Neural cell (in vitro differentiated cells): ENCODE data around the gene TMEM171. TPM values are rescaled to one million over a fixed set of nuclear protein-coding genes. Genes with fewer than 3 reads are reported as not detected.

ENCODE experiments used
- H2AFZ ChIP-seq: fragments of 200-600, 300-800 bp; sonication (generic), shearing (Covaris generic); 2 replicates; pipeline ENCODE4 v1.6.0; 2014; ENCODE audit warnings: low read depth, mild to moderate bottlenecking, antibody characterized with exemption, low read length, moderate library complexity
- H3F3A ChIP-seq: fragments of 200-600 bp; shearing (Covaris generic); 2 replicates; pipeline ENCODE4 v1.6.1; 2016; ENCODE audit warnings: mild to moderate bottlenecking, moderate library complexity, mixed read lengths, antibody characterized with exemption, low read length; ENCODE audit not compliant: insufficient read depth, poor library complexity, severe bottlenecking
- H3K27ac ChIP-seq: fragments of 200-600, 300-800 bp; sonication (generic), shearing (Covaris generic); 2 replicates; pipeline ENCODE4 v1.5.1; 2014; ENCODE audit warnings: mild to moderate bottlenecking, low read length, moderate library complexity
- H3K27me3 ChIP-seq: fragments of 300-800, 200-600 bp; sonication (generic), shearing (Covaris generic); 2 replicates; pipeline ENCODE4 v1.6.0; 2014; ENCODE audit warnings: mild to moderate bottlenecking, low read depth, low read length, moderate library complexity; ENCODE audit not compliant: insufficient read depth
- H3K36me3 ChIP-seq: fragments of 300-800, 200-600 bp; sonication (generic), shearing (Covaris generic); 2 replicates; pipeline ENCODE4 v1.5.1; 2014; ENCODE audit warnings: mild to moderate bottlenecking, antibody characterized with exemption, low read length, moderate library complexity; ENCODE audit not compliant: insufficient read depth
- H3K4me2 ChIP-seq: fragments of 300-800, 200-600 bp; sonication (generic), shearing (Covaris generic); 2 replicates; pipeline ENCODE4 v1.6.0; 2014; ENCODE audit warnings: mild to moderate bottlenecking, low read length
- H3K4me3 ChIP-seq: fragments of 300-800, 200-600 bp; sonication (generic), shearing (Covaris generic); 2 replicates; pipeline ENCODE4 v1.5.1; 2014; ENCODE audit warnings: mild to moderate bottlenecking, low read length, moderate library complexity
- H3K79me2 ChIP-seq: fragments of 200-600 bp; shearing (Covaris generic); replicated peaks from 2 replicates; pipeline ENCODE4 v1.6.0; 2014; ENCODE audit warnings: mild to moderate bottlenecking, low read length, moderate library complexity; ENCODE audit not compliant: insufficient read depth
- H3K9ac ChIP-seq: fragments of 300-800, 200-600 bp; sonication (generic), shearing (Covaris generic); 2 replicates; pipeline ENCODE4 v1.6.1; 2016; ENCODE audit warnings: mild to moderate bottlenecking, low read length, mixed read lengths
- H3K9me2 ChIP-seq: fragments of 200-600 bp; shearing (Covaris generic); 2 replicates; pipeline ENCODE4 v1.6.1; 2016; ENCODE audit warnings: mild to moderate bottlenecking, low read length, mixed read lengths; ENCODE audit not compliant: insufficient read depth
- H3K9me3 ChIP-seq: fragments of 200-600, 300-800 bp; sonication (generic), shearing (Covaris generic); 2 replicates; pipeline ENCODE4 v1.6.1; 2016; ENCODE audit warnings: mild to moderate bottlenecking, mixed run types, low read length, moderate library complexity, mixed read lengths
- H4K20me1 ChIP-seq: fragments of 200-600 bp; shearing (Covaris generic); 2 replicates; pipeline ENCODE4 v1.6.1; 2016; ENCODE audit warnings: mild to moderate bottlenecking, mixed run types; ENCODE audit not compliant: insufficient read depth
- CTCF ChIP-seq: fragments of 450-650 bp; IDR thresholded peaks from 2 replicates; pipeline ENCODE4 v1.5.1; 2014; ENCODE audit warnings: antibody characterized with exemption, mild to moderate bottlenecking, moderate library complexity; ENCODE audit not compliant: poor library complexity, severe bottlenecking
- EP300 ChIP-seq: fragments of 450-650 bp; conservative IDR thresholded peaks from 2 replicates; pipeline ENCODE4 v1.6.1; 2014; ENCODE audit warnings: antibody characterized with exemption, mild to moderate bottlenecking, moderate library complexity; ENCODE audit not compliant: poor library complexity, severe bottlenecking
- EZH2 ChIP-seq: fragments of 200-600, 300-800 bp; shearing (Covaris generic), sonication (generic); IDR thresholded peaks from 2 replicates; pipeline ENCODE4 v1.6.1; 2014; ENCODE audit warnings: antibody characterized with exemption, low read length, borderline replicate concordance, mild to moderate bottlenecking; ENCODE audit not compliant: insufficient read depth, poor library complexity, severe bottlenecking
- MXI1 ChIP-seq: fragments of 450-650 bp; conservative IDR thresholded peaks from 2 replicates; pipeline ENCODE4 v1.6.1; 2014; ENCODE audit warnings: antibody characterized with exemption, mild to moderate bottlenecking; ENCODE audit not compliant: poor library complexity, severe bottlenecking
- POLR2AphosphoS5 ChIP-seq: IDR thresholded peaks from 2 replicates; pipeline ENCODE4 v1.6.1; 2012
- RAD21 ChIP-seq: fragments of 450-650 bp; conservative IDR thresholded peaks from 2 replicates; pipeline ENCODE4 v1.6.1; 2014; ENCODE audit warnings: antibody characterized with exemption, mild to moderate bottlenecking, moderate library complexity
- SMC3 ChIP-seq: fragments of 450-650 bp; conservative IDR thresholded peaks from 2 replicates; pipeline ENCODE4 v1.6.1; 2014; ENCODE audit warnings: antibody characterized with exemption, mild to moderate bottlenecking, moderate library complexity; ENCODE audit not compliant: poor library complexity
- TAF1 ChIP-seq: IDR thresholded peaks from 2 replicates; pipeline ENCODE4 v1.6.1; 2012; ENCODE audit warnings: low read depth
- polyA plus RNA-seq: library from polyadenylated mRNA; depleted of rRNA; stranded (reverse); fragments of >200 nt; gene quantifications from 2 replicates; pipeline ENCODE4 v1.2.3, GENCODE V29; 2014
- TF ChIP-seq, protein P1 (sequence below): IDR thresholded peaks from 2 replicates; pipeline ENCODE4 v1.6.1; 2012; ENCODE audit warnings: borderline replicate concordance

Gene TMEM171
- polyA plus RNA-seq, 1 donor from 2014 or later, result not detected

DNA sequence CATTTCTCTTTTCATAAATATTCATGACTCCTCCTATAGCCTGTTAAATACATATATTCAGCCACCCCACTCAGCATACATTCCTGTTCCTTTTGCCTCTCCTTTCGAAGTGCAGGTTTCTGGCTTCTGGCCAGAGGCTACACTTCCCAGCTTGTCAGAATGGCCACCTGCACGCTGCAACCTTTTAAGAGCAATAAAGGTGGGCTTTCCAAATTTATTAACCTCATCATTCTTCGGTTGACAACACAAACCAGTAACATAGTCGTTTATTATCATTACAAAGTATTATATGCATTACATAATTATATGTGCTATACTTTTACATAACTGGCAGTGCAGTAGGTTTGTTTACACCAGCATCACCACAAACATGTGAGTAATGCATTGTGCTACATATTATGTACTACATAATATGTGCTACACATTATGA lies 16.5 kb upstream of the TMEM171 start:
- Histone ChIP-seq H3F3A (no peaks in the 10 kb centered on the region), H3K27ac (no peak overlapping the region), H3K4me3 (no peak overlapping the region), H3K4me2 (no peak overlapping the region), H3K9ac (no peak overlapping the region), H4K20me1 (no peaks in the 10 kb centered on the region), H3K36me3 (no peaks in the 10 kb centered on the region), H2AFZ (no peak overlapping the region), H3K9me2 (no peaks in the 10 kb centered on the region), H3K9me3 (peaks cover 6% of the 10 kb centered on the region), H3K27me3 (no peaks in the 10 kb centered on the region), H3K79me2 (no peaks in the 10 kb centered on the region)
- TF ChIP-seq EP300 (no peak), SMC3 (no peak), RAD21 (no peak), TAF1 (no peak), CTCF (no peak), POLR2AphosphoS5 (no peak), MXI1 (no peak), EZH2 (no peak)
- TF ChIP-seq, protein P1, sequence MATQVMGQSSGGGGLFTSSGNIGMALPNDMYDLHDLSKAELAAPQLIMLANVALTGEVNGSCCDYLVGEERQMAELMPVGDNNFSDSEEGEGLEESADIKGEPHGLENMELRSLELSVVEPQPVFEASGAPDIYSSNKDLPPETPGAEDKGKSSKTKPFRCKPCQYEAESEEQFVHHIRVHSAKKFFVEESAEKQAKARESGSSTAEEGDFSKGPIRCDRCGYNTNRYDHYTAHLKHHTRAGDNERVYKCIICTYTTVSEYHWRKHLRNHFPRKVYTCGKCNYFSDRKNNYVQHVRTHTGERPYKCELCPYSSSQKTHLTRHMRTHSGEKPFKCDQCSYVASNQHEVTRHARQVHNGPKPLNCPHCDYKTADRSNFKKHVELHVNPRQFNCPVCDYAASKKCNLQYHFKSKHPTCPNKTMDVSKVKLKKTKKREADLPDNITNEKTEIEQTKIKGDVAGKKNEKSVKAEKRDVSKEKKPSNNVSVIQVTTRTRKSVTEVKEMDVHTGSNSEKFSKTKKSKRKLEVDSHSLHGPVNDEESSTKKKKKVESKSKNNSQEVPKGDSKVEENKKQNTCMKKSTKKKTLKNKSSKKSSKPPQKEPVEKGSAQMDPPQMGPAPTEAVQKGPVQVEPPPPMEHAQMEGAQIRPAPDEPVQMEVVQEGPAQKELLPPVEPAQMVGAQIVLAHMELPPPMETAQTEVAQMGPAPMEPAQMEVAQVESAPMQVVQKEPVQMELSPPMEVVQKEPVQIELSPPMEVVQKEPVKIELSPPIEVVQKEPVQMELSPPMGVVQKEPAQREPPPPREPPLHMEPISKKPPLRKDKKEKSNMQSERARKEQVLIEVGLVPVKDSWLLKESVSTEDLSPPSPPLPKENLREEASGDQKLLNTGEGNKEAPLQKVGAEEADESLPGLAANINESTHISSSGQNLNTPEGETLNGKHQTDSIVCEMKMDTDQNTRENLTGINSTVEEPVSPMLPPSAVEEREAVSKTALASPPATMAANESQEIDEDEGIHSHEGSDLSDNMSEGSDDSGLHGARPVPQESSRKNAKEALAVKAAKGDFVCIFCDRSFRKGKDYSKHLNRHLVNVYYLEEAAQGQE, result no peak

DNA sequence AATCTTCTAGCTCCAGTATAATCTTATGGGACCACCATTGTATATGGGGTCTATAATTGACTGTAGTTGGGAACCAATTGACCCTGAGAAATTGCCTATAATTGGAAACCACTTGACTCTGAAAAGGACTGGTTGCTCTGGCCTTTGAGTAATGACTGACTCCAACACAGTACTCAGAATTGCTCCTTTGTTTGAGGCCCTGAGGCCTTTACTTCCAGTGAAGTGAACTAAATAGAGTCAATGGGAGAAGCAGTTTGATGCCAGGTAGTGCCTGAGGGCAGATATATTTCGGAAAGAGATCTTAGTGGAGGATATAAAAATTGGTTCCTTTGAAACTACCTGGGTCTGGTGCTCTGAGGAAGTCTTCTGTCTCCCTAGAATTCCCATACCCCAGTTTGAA lies 16.0 kb upstream of the TMEM171 start:
- no peak overlapping the region for H3K9ac ChIP-seq
- H3F3A ChIP-seq, result no peaks in the 10 kb centered on the region
- TF ChIP-seq EP300 (no peak), POLR2AphosphoS5 (no peak), MXI1 (no peak), EZH2 (no peak), TAF1 (no peak), RAD21 (no peak), SMC3 (no peak), CTCF (no peak)
- TF ChIP-seq, protein P1, result no peak
- H2AFZ ChIP-seq, result no peak overlapping the region
- no peak overlapping the region for H3K4me3 ChIP-seq
- peaks cover 6% of the 10 kb centered on the region for H3K9me3 ChIP-seq
- H3K27ac ChIP-seq, result no peak overlapping the region
- no peaks in the 10 kb centered on the region for H3K9me2 ChIP-seq
- no peaks in the 10 kb centered on the region for H3K27me3 ChIP-seq
- no peak overlapping the region for H3K4me2 ChIP-seq
- no peaks in the 10 kb centered on the region for H4K20me1 ChIP-seq
- H3K36me3 ChIP-seq, result no peaks in the 10 kb centered on the region
- no peaks in the 10 kb centered on the region for H3K79me2 ChIP-seq
